GM23338 (cell line): Measurements from ENCODE around the gene EPHA3. TPM values are rescaled to one million over a fixed set of nuclear protein-coding genes. Genes with fewer than 3 reads are reported as not detected.

Experiments
- ATAC-seq: fragments of 200-7000 bp; cut with Tn5 transposase; 3 replicates; pipeline ENCODE4 v1.9.1; 2020
- DNase-seq: peaks from one replicate; pipeline ENCODE4 v3.0.0-alpha.2; 2015; ENCODE audit warnings: low spot score
- H2AFZ ChIP-seq: fragments of 200-600 bp; sonication (generic); 2 replicates; pipeline ENCODE4 v1.8.0; 2016; ENCODE audit warnings: antibody characterized with exemption, mild to moderate bottlenecking, moderate library complexity
- H3F3A ChIP-seq: fragments of 200-600 bp; sonication (generic); replicated peaks from 2 replicates; pipeline ENCODE4 v1.8.0; 2017; ENCODE audit warnings: antibody characterized with exemption, mixed run types, low read depth
- H3K27ac ChIP-seq: fragments of 200-600 bp; sonication (generic); 2 replicates; pipeline ENCODE4 v1.6.1; 2016; ENCODE audit warnings: low read depth
- H3K27me3 ChIP-seq: fragments of 200-600 bp; sonication (generic); 2 replicates; pipeline ENCODE4 v1.8.0; 2016; ENCODE audit warnings: mild to moderate bottlenecking, mixed run types, moderate library complexity; ENCODE audit not compliant: insufficient read depth
- H3K36me3 ChIP-seq: fragments of 200-600 bp; sonication (generic); 2 replicates; pipeline ENCODE4 v1.8.0; 2016; ENCODE audit warnings: mild to moderate bottlenecking; ENCODE audit not compliant: insufficient read depth
- H3K4me1 ChIP-seq: fragments of 200-600 bp; sonication (generic); 2 replicates; pipeline ENCODE4 v1.8.0; 2016; ENCODE audit warnings: mild to moderate bottlenecking, moderate library complexity; ENCODE audit not compliant: insufficient read depth
- H3K4me2 ChIP-seq: fragments of 200-600 bp; sonication (generic); 2 replicates; pipeline ENCODE4 v1.7.1; 2017; ENCODE audit warnings: mixed run types
- H3K4me3 ChIP-seq: fragments of 200-600 bp; sonication (generic); 2 replicates; pipeline ENCODE4 v1.6.1; 2016; ENCODE audit warnings: mixed run types
- H3K79me2 ChIP-seq: fragments of 200-600 bp; sonication (generic); replicated peaks from 2 replicates; pipeline ENCODE4 v1.8.0; 2017; ENCODE audit warnings: mild to moderate bottlenecking; ENCODE audit not compliant: insufficient read depth
- H3K9me2 ChIP-seq: fragments of 200-600 bp; sonication (generic); 2 replicates; pipeline ENCODE4 v1.8.0; 2017; ENCODE audit not compliant: insufficient read depth
- H4K20me1 ChIP-seq: fragments of 200-600 bp; sonication (generic); replicated peaks from 2 replicates; pipeline ENCODE4 v1.8.0; 2017; ENCODE audit warnings: mild to moderate bottlenecking; ENCODE audit not compliant: insufficient read depth
- H3K27ac Mint-ChIP-seq: 2 replicates; pipeline ENCODE4 v1.8.0; 2020; ENCODE audit warnings: inconsistent platforms, mild to moderate bottlenecking, moderate library complexity, mixed read lengths
- H3K27me3 Mint-ChIP-seq: 3 replicates; pipeline ENCODE4 v1.8.0; 2022; ENCODE audit warnings: low read depth, mild to moderate bottlenecking, moderate library complexity, mixed read lengths, inconsistent platforms; ENCODE audit not compliant: insufficient read depth, poor library complexity
- H3K36me3 Mint-ChIP-seq: 3 replicates; pipeline ENCODE4 v1.8.0; 2021; ENCODE audit warnings: low read depth, mild to moderate bottlenecking, inconsistent platforms, moderate library complexity, mixed read lengths
- H3K4me1 Mint-ChIP-seq: 3 replicates; pipeline ENCODE4 v1.8.0; 2020; ENCODE audit warnings: mild to moderate bottlenecking, inconsistent platforms, mixed read lengths
- H3K4me3 Mint-ChIP-seq: 3 replicates; pipeline ENCODE4 v1.8.0; 2021; ENCODE audit warnings: moderate library complexity, mild to moderate bottlenecking, inconsistent platforms, mixed read lengths
- H3K9me3 Mint-ChIP-seq: 3 replicates; pipeline ENCODE4 v1.8.0; 2020; ENCODE audit warnings: moderate library complexity, mild to moderate bottlenecking, inconsistent platforms, mixed read lengths
- ETS1 ChIP-seq: IDR thresholded peaks from 2 replicates; pipeline ENCODE4 v1.6.1; 2016; ENCODE audit warnings: antibody characterized with exemption
- EZH2phosphoT487 ChIP-seq: fragments of 200-600 bp; sonication (generic); IDR thresholded peaks from one replicate; pipeline ENCODE4 v1.8.1; 2018; ENCODE audit warnings: antibody characterized with exemption; ENCODE audit not compliant: unreplicated experiment
- NANOG ChIP-seq: IDR thresholded peaks from 2 replicates; pipeline ENCODE4 v1.6.1; 2016; ENCODE audit warnings: antibody characterized with exemption, borderline replicate concordance
- REST ChIP-seq: IDR thresholded peaks from one replicate; pipeline ENCODE4 v1.6.1; 2018; ENCODE audit warnings: antibody characterized with exemption; ENCODE audit not compliant: unreplicated experiment
- ZNF114 ChIP-seq: fragments of 250-450 bp; sonication (Bioruptor Pico); IDR thresholded peaks from 2 replicates; pipeline ENCODE4 v1.5.0; 2020; ENCODE audit warnings: mild to moderate bottlenecking, moderate library complexity
- ZNF331 ChIP-seq: fragments of 250-450 bp; sonication (Bioruptor Pico); IDR thresholded peaks from 2 replicates; pipeline ENCODE4 v1.5.0; 2020; ENCODE audit warnings: low read depth, mild to moderate bottlenecking, moderate library complexity
- ZNF462 ChIP-seq: fragments of 250-450 bp; sonication (Bioruptor Pico); IDR thresholded peaks from 2 replicates; pipeline ENCODE4 v1.5.0; 2020; ENCODE audit warnings: mild to moderate bottlenecking, moderate library complexity
- polyA plus RNA-seq: library from polyadenylated mRNA; unstranded; fragments of >200 nt; fragmentation: Nextera tagmentation; extraction: Ambion mirVana; gene quantifications from 2 replicates; pipeline ENCODE4 v1.2.1, GENCODE V29; 2016
- total RNA-seq: library from RNA; depleted of rRNA; stranded (reverse); fragments of >200 nt; shearing (Covaris generic); gene quantifications from 2 replicates; pipeline ENCODE4 v1.2.3, GENCODE V29; 2014

Gene EPHA3
- total and polyA plus RNA-seq, 2 experiments from 2014 or later: 0.05 to 0.21 TPM

GRCh38 chr3:89332793-89333192, 225.4 kb downstream of the EPHA3 start:
- ATAC-seq: peak; percentile 86
- Histone ChIP-seq H3K4me2 (peak overlapping the region; percentile 40), H4K20me1 (no peaks in the 10 kb centered on the region), H3K79me2 (no peaks in the 10 kb centered on the region), H3K36me3 (no peaks in the 10 kb centered on the region), H3K4me1 (peaks cover 18% of the 10 kb centered on the region), H3K27ac (peak overlapping the region; percentile 41), H3K4me3 (peak overlapping the region; percentile 10; the same call in 1 of the 2 replicates), H3F3A (no peaks in the 10 kb centered on the region), H3K9me2 (no peaks in the 10 kb centered on the region), H3K27me3 (no peaks in the 10 kb centered on the region), H2AFZ (no peak overlapping the region)
- peak; percentile 67 for DNase-seq
- Mint-ChIP-seq H3K27me3 (no peaks in the 10 kb centered on the region), H3K4me1 (peaks cover 34% of the 10 kb centered on the region), H3K9me3 (no peaks in the 10 kb centered on the region), H3K4me3 (no peak overlapping the region), H3K27ac (peak overlapping the region; percentile 66; the same call in 1 of the 2 replicates), H3K36me3 (no peaks in the 10 kb centered on the region)
- TF ChIP-seq EZH2phosphoT487: no peak
- no peak for TF ChIP-seq REST
- no peak for TF ChIP-seq ZNF331
- no peak for TF ChIP-seq ZNF114 (CRISPR knock-in tag)
- 0 out of 2 replicates have a peak, but pooled peaks have one; percentile 21 for TF ChIP-seq ZNF462 (CRISPR knock-in tag)
- peak; percentile 76 for TF ChIP-seq NANOG
- no peak for TF ChIP-seq ETS1
